Mesothelial cell of epicardium (in vitro differentiated cells): ENCODE results near the gene TRMT2A. TPM values are rescaled to one million over a fixed set of nuclear protein-coding genes. Genes with fewer than 3 reads are reported as not detected.

ENCODE experiments used
- DNase-seq, 2 experiments: peaks; one replicate each; pipeline ENCODE4 v3.0.0; 2021; ENCODE audit warnings: low spot score in 2 of 2; ENCODE audit not compliant: unreplicated experiment in 2 of 2
- H3K27ac Mint-ChIP-seq: 2 replicates; pipeline ENCODE4 v1.8.0; 2021; ENCODE audit warnings: mixed read lengths
- H3K27me3 Mint-ChIP-seq: 2 replicates; pipeline ENCODE4 v1.8.0; 2021; ENCODE audit warnings: low read depth, mixed read lengths
- H3K36me3 Mint-ChIP-seq: 2 replicates; pipeline ENCODE4 v1.8.0; 2021; ENCODE audit warnings: mixed read lengths
- H3K4me1 Mint-ChIP-seq: 2 replicates; pipeline ENCODE4 v1.8.0; 2021; ENCODE audit warnings: mixed read lengths
- H3K4me3 Mint-ChIP-seq: 2 replicates; pipeline ENCODE4 v1.8.0; 2021; ENCODE audit warnings: mild to moderate bottlenecking, moderate library complexity, mixed read lengths
- H3K9me3 Mint-ChIP-seq: 2 replicates; pipeline ENCODE4 v1.8.0; 2021; ENCODE audit warnings: mixed read lengths
- CTCF ChIP-seq: fragments of 200-600 bp; sonication (generic); IDR thresholded peaks from one replicate; pipeline ENCODE4 v1.5.0; 2021; ENCODE audit warnings: antibody characterized with exemption; ENCODE audit not compliant: unreplicated experiment
- total RNA-seq: library from RNA; stranded (reverse); gene quantifications from 3 replicates; pipeline ENCODE4 v1.2.1, GENCODE V29; 2021

Gene TRMT2A
- total RNA-seq, 1 donor from 2014 or later = 76.0 TPM

GRCh38 chr22:20147237-20147988 lies 30.4 kb upstream of the TRMT2A start:
- H3K9me3 Mint-ChIP-seq = no peaks in the 10 kb centered on the region
- no peak overlapping the region for H3K27ac Mint-ChIP-seq
- no peak for DNase-seq
- H3K27me3 Mint-ChIP-seq = no peaks in the 10 kb centered on the region
- no peak for TF ChIP-seq CTCF
- no peaks in the 10 kb centered on the region for H3K4me1 Mint-ChIP-seq
- H3K4me3 Mint-ChIP-seq = no peak overlapping the region
- H3K36me3 Mint-ChIP-seq = no peaks in the 10 kb centered on the region

GRCh38 chr22:20146777-20147176 lies 29.8 kb upstream of the TRMT2A start:
- Mint-ChIP-seq H3K4me1 (no peaks in the 10 kb centered on the region), H3K27me3 (no peaks in the 10 kb centered on the region), H3K4me3 (no peak overlapping the region), H3K36me3 (no peaks in the 10 kb centered on the region), H3K9me3 (no peaks in the 10 kb centered on the region), H3K27ac (no peak overlapping the region)
- DNase-seq = no peak
- TF ChIP-seq CTCF = no peak

GRCh38 chr22:20145832-20146223 lies 28.8 kb upstream of the TRMT2A start:
- no peak for DNase-seq
- Mint-ChIP-seq H3K27me3 (no peaks in the 10 kb centered on the region), H3K9me3 (no peaks in the 10 kb centered on the region), H3K4me3 (no peak overlapping the region), H3K27ac (no peak overlapping the region), H3K4me1 (no peaks in the 10 kb centered on the region), H3K36me3 (no peaks in the 10 kb centered on the region)
- TF ChIP-seq CTCF = no peak

- no peaks in the 10 kb centered on the region for H3K27me3 Mint-ChIP-seq
These were observed 28.3 kb upstream of the TRMT2A start for GRCh38 chr22:20145206-20145831.

GRCh38 chr22:20143883-20144665 lies 27.0 kb upstream of the TRMT2A start:
- no peak for TF ChIP-seq CTCF
- no peaks in the 10 kb centered on the region for H3K27me3 Mint-ChIP-seq
- no peaks in the 10 kb centered on the region for H3K36me3 Mint-ChIP-seq
- H3K4me1 Mint-ChIP-seq = no peaks in the 10 kb centered on the region
- H3K27ac Mint-ChIP-seq = no peak overlapping the region
- H3K4me3 Mint-ChIP-seq = no peak overlapping the region
- DNase-seq = no peak
- no peaks in the 10 kb centered on the region for H3K9me3 Mint-ChIP-seq

More at GRCh38 chr22:20145206-20145831, 28.3 kb upstream of the TRMT2A start:
- no peak for TF ChIP-seq CTCF
- Mint-ChIP-seq H3K36me3 (no peaks in the 10 kb centered on the region), H3K9me3 (no peaks in the 10 kb centered on the region), H3K4me1 (no peaks in the 10 kb centered on the region), H3K27ac (no peak overlapping the region), H3K4me3 (no peak overlapping the region)
- no peak for DNase-seq
